Measurements from ENCODE around the gene RHOC.

DNA sequence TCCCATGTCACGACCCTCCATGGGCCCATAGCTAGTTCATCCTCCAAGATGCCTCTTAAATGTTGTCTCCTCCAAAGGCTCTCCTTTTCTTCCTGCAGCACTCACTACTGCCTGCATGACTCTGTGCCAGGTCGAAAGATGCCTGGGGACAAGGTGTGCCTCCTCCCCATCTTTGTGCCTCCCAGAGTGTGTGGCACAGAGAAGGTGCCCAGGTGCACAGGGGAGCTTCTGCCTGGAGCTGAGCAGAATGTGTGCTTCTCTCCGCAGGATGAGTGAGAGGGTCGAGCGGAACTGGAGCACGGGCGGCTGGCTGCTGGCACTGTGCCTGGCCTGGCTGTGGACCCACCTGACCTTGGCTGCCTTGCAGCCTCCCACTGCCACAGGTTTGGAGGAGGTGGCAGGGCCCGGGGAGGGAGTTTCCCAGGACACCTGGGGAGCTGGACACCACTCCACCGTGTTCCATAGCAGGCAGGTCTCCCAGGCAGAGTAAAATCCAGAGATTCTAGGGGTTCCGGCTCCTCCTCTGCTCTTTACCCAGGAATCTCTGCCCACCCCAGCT lies 15.1 kb upstream of the RHOC start:
- TF ChIP-seq, protein P1, sequence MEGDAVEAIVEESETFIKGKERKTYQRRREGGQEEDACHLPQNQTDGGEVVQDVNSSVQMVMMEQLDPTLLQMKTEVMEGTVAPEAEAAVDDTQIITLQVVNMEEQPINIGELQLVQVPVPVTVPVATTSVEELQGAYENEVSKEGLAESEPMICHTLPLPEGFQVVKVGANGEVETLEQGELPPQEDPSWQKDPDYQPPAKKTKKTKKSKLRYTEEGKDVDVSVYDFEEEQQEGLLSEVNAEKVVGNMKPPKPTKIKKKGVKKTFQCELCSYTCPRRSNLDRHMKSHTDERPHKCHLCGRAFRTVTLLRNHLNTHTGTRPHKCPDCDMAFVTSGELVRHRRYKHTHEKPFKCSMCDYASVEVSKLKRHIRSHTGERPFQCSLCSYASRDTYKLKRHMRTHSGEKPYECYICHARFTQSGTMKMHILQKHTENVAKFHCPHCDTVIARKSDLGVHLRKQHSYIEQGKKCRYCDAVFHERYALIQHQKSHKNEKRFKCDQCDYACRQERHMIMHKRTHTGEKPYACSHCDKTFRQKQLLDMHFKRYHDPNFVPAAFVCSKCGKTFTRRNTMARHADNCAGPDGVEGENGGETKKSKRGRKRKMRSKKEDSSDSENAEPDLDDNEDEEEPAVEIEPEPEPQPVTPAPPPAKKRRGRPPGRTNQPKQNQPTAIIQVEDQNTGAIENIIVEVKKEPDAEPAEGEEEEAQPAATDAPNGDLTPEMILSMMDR (conservative IDR thresholded peaks at IDR 0.05; ENCODE audit: low read length), result no peak
- no peak for TF ChIP-seq EZH2phosphoT487 (IDR thresholded peaks at IDR 0.05; ENCODE audit: borderline replicate concordance, low read depth, low read length)

Data from OCI-LY7 (cell line).